HL-60/S4 treated with phorbol 12-myristate 13-acetate at 8.2 ng/mL for 4 days and 3 days (cell line): ENCODE data around the gene SP3.

Experiments used
- in situ Hi-C: fragments of 300-500 bp; cut with MboI; formaldehyde crosslinking; loops from 2 replicates; pipeline ENCODE4 v1.15.0; 2022; ENCODE audit warnings: low sequenced_read_pairs

SP3 gene

DNA sequence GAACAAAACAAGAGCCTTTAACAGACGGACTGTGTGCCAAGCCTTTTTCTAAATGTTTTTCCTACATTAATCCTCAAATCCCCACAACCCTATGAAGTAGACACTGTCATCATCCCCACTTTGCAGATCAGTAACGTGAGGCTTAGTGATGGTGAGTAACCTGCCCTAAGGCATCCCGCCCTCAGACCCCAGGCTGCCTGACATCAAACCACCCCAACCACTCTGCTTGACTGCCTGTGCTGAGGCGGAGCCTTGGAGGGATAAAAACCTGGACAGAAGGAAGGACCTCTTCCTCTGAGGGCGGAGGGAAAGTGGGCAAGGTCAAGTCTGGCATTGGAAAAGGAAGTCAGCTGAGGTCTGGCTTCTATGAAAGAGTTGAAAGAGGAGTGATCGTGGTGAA lies 104.6 kb downstream of the SP3 start:
- in situ Hi-C loops, result no loop called here

DNA sequence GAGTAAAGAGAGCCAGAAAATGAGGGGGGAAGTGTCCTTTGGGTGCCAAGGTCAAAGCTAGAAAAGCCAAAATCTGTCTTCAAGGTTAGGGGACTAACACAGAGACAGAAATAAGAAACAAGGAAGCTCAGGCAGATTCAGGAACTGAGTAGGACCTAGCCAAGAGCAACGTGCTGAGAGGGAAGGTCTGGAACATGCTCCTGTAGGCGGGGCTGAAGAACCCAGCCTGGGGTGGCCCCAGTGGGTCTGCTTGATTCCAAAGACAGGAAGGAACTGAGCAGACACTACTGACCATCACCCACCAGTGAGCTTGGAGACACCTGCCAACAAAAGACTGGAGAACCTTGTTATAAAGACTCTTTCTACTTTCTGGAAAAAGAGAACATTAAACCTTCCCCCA lies 105.1 kb downstream of the SP3 start:
- in situ Hi-C loops, result no loop called here

DNA sequence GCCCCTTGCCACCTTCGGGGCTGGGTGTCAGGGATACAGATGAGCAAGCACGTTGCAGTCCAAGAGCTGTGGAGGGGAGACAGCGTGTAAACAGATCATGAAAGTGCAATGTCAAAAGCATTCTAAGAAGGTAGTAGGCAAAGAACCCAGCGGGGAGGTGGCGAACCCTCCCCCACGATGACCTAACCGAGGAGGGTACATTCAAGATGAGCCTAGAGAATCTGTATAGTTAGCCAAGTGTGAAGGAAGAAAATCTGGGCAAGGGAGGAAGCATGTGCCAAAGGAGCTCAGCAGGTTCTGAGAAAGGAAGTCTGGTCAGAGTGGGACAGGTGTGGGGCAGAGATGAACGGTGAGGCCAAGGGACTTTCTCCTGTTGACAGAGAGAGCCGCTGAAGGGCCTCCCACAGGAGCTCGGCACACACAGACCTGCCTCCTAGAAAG lies 106.9 kb downstream of the SP3 start:
- in situ Hi-C loops, result no loop called here
